Endodermal cell (in vitro differentiated cells): ENCODE measurements around the gene GJA5. TPM values are rescaled to one million over a fixed set of nuclear protein-coding genes. Genes with fewer than 3 reads are reported as not detected.

Experiments
- DNase-seq: peaks from one replicate; pipeline ENCODE4 v3.0.0-alpha.2; 2017
- H3K27ac ChIP-seq: 2 replicates; pipeline ENCODE4 v1.5.1; 2013; ENCODE audit warnings: mild to moderate bottlenecking, low read depth, low read length, moderate library complexity
- H3K27me3 ChIP-seq: 2 replicates; pipeline ENCODE4 v1.6.1; 2013; ENCODE audit warnings: mild to moderate bottlenecking, low read length, moderate library complexity; ENCODE audit not compliant: insufficient read depth, control insufficient read depth, poor library complexity, severe bottlenecking
- H3K36me3 ChIP-seq: 2 replicates; pipeline ENCODE4 v1.7.0; 2013; ENCODE audit warnings: mild to moderate bottlenecking, low read length, moderate library complexity; ENCODE audit not compliant: control insufficient read depth, insufficient read depth
- H3K4me1 ChIP-seq: one replicate; pipeline ENCODE4 v1.7.0; 2013; ENCODE audit warnings: low read length; ENCODE audit not compliant: control insufficient read depth, insufficient read depth
- H3K4me3 ChIP-seq: 2 replicates; pipeline ENCODE4 v1.5.1; 2013; ENCODE audit warnings: mild to moderate bottlenecking, low read length, moderate library complexity
- H3K9ac ChIP-seq: 2 replicates; pipeline ENCODE4 v1.6.1; 2013; ENCODE audit warnings: mild to moderate bottlenecking, low read length, moderate library complexity; ENCODE audit not compliant: poor library complexity, severe bottlenecking; ENCODE audit errors: extremely low read depth
- H3K9me3 ChIP-seq: 2 replicates; pipeline ENCODE4 v1.6.1; 2013; ENCODE audit warnings: mild to moderate bottlenecking, low read length, moderate library complexity; ENCODE audit not compliant: control insufficient read depth
- H3K27ac Mint-ChIP-seq: 2 replicates; pipeline ENCODE4 v1.8.0; 2020; ENCODE audit warnings: mixed read lengths
- H3K27me3 Mint-ChIP-seq: 2 replicates; pipeline ENCODE4 v1.8.0; 2021; ENCODE audit warnings: mild to moderate bottlenecking, mixed read lengths; ENCODE audit not compliant: insufficient read depth
- H3K36me3 Mint-ChIP-seq: 2 replicates; pipeline ENCODE4 v1.8.0; 2020; ENCODE audit warnings: low read depth, mixed read lengths
- H3K4me1 Mint-ChIP-seq: 2 replicates; pipeline ENCODE4 v1.8.0; 2020; ENCODE audit warnings: mixed read lengths
- H3K4me3 Mint-ChIP-seq: 2 replicates; pipeline ENCODE4 v1.8.0; 2020; ENCODE audit warnings: mild to moderate bottlenecking, moderate library complexity, mixed read lengths
- H3K9me3 Mint-ChIP-seq: 2 replicates; pipeline ENCODE4 v1.8.0; 2020; ENCODE audit warnings: mild to moderate bottlenecking, mixed read lengths
- WGBS, 2 experiments: methylation state at CpG; one replicate each; pipeline versions ENCODE4 v1.1.5 to v1.1.7; 2013; ENCODE audit warnings: missing lambda C conversion rate in 2 of 2, mixed read lengths in 1 of 2; ENCODE audit not compliant: insufficient coverage in 1 of 2, insufficient read length in 1 of 2; 5-methylcytosine and 5-hydroxymethylcytosine counted together
- total RNA-seq, 2 donors: library from RNA; stranded (reverse); fragmentation: NEBNext Ultra II Directional in 1 of 2; extraction: Animal tissue kit (Norgen Biotek cat#: 25700) in 1 of 2; gene quantifications; 2 replicates in 1 of 2; 3 replicates in 1 of 2; pipeline ENCODE4 v1.2.1, GENCODE V29; 2021
- TF ChIP-seq, protein P1 (sequence below): fragments of 200-600 bp; sonication (generic); conservative IDR thresholded peaks from 2 replicates; pipeline ENCODE4 v1.5.0; 2021; ENCODE audit warnings: antibody characterized with exemption, mild to moderate bottlenecking

Gene GJA5
- total RNA-seq, 2 donors from 2014 or later: 1.4 to 1.6 TPM

DNA sequence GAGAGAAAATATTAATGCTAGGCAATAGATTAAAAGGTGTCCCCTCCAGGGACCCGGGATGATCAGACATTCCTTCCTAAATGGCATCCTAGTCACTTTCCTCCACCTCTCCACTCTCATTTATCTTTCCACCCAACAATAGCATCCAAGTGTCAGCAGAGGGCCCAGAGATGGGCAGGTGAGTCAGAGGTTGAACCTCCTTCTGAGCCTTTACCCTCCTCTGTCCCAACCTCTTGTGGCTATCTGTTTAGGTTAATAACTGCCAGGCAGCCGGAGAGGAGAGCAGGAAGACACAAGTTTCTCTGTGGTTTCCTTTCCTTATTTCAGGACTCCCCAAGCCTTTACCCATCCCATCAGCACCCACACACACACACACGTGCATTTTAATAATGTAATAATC is 4.1 kb downstream of the GJA5 start:
- peaks cover 37% of the 10 kb centered on the region for H3K27me3 ChIP-seq
- TF ChIP-seq, protein P1, sequence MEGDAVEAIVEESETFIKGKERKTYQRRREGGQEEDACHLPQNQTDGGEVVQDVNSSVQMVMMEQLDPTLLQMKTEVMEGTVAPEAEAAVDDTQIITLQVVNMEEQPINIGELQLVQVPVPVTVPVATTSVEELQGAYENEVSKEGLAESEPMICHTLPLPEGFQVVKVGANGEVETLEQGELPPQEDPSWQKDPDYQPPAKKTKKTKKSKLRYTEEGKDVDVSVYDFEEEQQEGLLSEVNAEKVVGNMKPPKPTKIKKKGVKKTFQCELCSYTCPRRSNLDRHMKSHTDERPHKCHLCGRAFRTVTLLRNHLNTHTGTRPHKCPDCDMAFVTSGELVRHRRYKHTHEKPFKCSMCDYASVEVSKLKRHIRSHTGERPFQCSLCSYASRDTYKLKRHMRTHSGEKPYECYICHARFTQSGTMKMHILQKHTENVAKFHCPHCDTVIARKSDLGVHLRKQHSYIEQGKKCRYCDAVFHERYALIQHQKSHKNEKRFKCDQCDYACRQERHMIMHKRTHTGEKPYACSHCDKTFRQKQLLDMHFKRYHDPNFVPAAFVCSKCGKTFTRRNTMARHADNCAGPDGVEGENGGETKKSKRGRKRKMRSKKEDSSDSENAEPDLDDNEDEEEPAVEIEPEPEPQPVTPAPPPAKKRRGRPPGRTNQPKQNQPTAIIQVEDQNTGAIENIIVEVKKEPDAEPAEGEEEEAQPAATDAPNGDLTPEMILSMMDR: peak; percentile 48
- no peak overlapping the region for H3K4me3 Mint-ChIP-seq
- no peaks in the 10 kb centered on the region for H3K36me3 Mint-ChIP-seq
- no peaks in the 10 kb centered on the region for H3K36me3 ChIP-seq
- no peak overlapping the region for H3K27ac Mint-ChIP-seq
- no peaks in the 10 kb centered on the region for H3K9me3 Mint-ChIP-seq
- peaks cover 46% of the 10 kb centered on the region for H3K27me3 Mint-ChIP-seq
- H3K4me1 ChIP-seq: peaks cover 5% of the 10 kb centered on the region
- no peak for DNase-seq
- WGBS, 2 experiments: 93 to 100% methylated on average over 1 to 3 of the region's 3 CpGs
- H3K9ac ChIP-seq: no peak overlapping the region
- H3K4me3 ChIP-seq: no peak overlapping the region
- H3K4me1 Mint-ChIP-seq: peaks cover 34% of the 10 kb centered on the region
- H3K9me3 ChIP-seq: no peaks in the 10 kb centered on the region
- H3K27ac ChIP-seq: no peak overlapping the region

GRCh38 chr1:147754661-147755060 is 5.7 kb downstream of the GJA5 start:
- Mint-ChIP-seq H3K27ac (no peak overlapping the region), H3K4me1 (peaks cover 40% of the 10 kb centered on the region), H3K27me3 (peaks cover 49% of the 10 kb centered on the region), H3K36me3 (no peaks in the 10 kb centered on the region), H3K4me3 (no peak overlapping the region), H3K9me3 (no peaks in the 10 kb centered on the region)
- Histone ChIP-seq H3K9ac (no peak overlapping the region), H3K9me3 (no peaks in the 10 kb centered on the region), H3K27me3 (peaks cover 44% of the 10 kb centered on the region), H3K36me3 (no peaks in the 10 kb centered on the region), H3K4me1 (peaks cover 5% of the 10 kb centered on the region), H3K4me3 (no peak overlapping the region), H3K27ac (no peak overlapping the region)
- TF ChIP-seq, protein P1: no peak
- peak; percentile 17 for DNase-seq
- 92% methylated on average over 2 of the region's 2 CpGs; no CpG with 5 or more reads in 1 of the 2 experiments for WGBS, 2 experiments

DNA sequence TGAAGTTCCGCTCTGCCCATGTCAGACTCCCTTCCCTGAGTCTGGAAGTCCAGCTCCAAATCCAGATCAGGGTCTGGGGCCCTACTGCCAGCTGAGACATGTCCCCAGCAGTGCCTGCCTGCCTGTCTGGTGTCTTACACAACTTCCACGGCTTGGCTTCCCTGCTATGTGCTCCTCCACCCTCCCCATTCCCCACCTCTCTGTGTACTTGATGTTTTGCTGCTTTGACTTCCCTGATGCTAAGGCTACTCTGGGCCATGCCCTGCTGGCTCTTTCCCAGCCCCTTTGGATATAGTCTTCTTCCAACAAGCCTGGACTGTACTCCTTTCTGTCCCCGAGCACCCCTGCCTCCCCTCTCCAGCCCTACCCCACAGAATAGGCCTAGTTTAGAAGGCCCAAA is 7.3 kb downstream of the GJA5 start:
- H3K36me3 ChIP-seq: no peaks in the 10 kb centered on the region
- H3K9me3 ChIP-seq: no peaks in the 10 kb centered on the region
- H3K4me1 ChIP-seq: peaks cover 5% of the 10 kb centered on the region
- Mint-ChIP-seq H3K27ac (no peak overlapping the region), H3K9me3 (no peaks in the 10 kb centered on the region), H3K27me3 (peaks cover 49% of the 10 kb centered on the region), H3K4me1 (peaks cover 40% of the 10 kb centered on the region), H3K4me3 (no peak overlapping the region), H3K36me3 (no peaks in the 10 kb centered on the region)
- WGBS, 2 experiments: 67 to 81% methylated on average over 1 to 3 of the region's 3 CpGs
- H3K4me3 ChIP-seq: no peak overlapping the region
- H3K27ac ChIP-seq: no peak overlapping the region
- DNase-seq: peak; percentile 53
- H3K27me3 ChIP-seq: peaks cover 44% of the 10 kb centered on the region
- no peak overlapping the region for H3K9ac ChIP-seq
- TF ChIP-seq, protein P1: no peak
